ENCODE data around the gene PSENEN. TPM values are rescaled to one million over a fixed set of nuclear protein-coding genes. Genes with fewer than 3 reads are reported as not detected.
A peak's percentile ranks its signal among the peaks of the same experiment; 100 is the strongest.
"Not testable (repeated sequence)": the region's sequence is repeated elsewhere in the genome, so short reads cannot be mapped to it uniquely, and the experiment has no call there.

Gene PSENEN
- total RNA-seq, 1 donor: 11.6 TPM

- Histone ChIP-seq H3K79me2 (ENCODE audit: insufficient read depth, low read length) (peaks cover 46% of the 10 kb centered on the region), H2AFZ (ENCODE audit: low read length) (no peak overlapping the region), H3K4me2 (ENCODE audit: insufficient read depth, low read length) (no peak overlapping the region), H3K27me3 (ENCODE audit: insufficient read depth, low read length) (no peaks in the 10 kb centered on the region), H3K27ac (ENCODE audit: low read depth, low read length) (no peak overlapping the region), H3K4me3 (ENCODE audit: insufficient read depth, low read length) (no peak overlapping the region), H4K20me1 (ENCODE audit: insufficient read depth, low read length) (peaks cover 25% of the 10 kb centered on the region), H3K36me3 (ENCODE audit: insufficient read depth, low read length) (peaks cover 55% of the 10 kb centered on the region), H3K4me1 (ENCODE audit: insufficient read depth, low read length) (peaks cover 9% of the 10 kb centered on the region), H3K9me3 (ENCODE audit: low read depth, low read length) (no peaks in the 10 kb centered on the region)
- TF ChIP-seq, protein P1, sequence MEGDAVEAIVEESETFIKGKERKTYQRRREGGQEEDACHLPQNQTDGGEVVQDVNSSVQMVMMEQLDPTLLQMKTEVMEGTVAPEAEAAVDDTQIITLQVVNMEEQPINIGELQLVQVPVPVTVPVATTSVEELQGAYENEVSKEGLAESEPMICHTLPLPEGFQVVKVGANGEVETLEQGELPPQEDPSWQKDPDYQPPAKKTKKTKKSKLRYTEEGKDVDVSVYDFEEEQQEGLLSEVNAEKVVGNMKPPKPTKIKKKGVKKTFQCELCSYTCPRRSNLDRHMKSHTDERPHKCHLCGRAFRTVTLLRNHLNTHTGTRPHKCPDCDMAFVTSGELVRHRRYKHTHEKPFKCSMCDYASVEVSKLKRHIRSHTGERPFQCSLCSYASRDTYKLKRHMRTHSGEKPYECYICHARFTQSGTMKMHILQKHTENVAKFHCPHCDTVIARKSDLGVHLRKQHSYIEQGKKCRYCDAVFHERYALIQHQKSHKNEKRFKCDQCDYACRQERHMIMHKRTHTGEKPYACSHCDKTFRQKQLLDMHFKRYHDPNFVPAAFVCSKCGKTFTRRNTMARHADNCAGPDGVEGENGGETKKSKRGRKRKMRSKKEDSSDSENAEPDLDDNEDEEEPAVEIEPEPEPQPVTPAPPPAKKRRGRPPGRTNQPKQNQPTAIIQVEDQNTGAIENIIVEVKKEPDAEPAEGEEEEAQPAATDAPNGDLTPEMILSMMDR (IDR thresholded peaks at IDR 0.05; ENCODE audit: extremely low read depth, low read depth, low read length): no peak
- no peak for DNase-seq (ENCODE audit: insufficient read length, low spot score, missing footprints)
These were observed 24.1 kb upstream of the PSENEN start for GRCh38 chr19:35721374-35721773.

GRCh38 chr19:35722461-35722860, 23.0 kb upstream of the PSENEN start:
- no peak overlapping the region for H3K4me2 ChIP-seq (ENCODE audit: insufficient read depth, low read length)
- no peak overlapping the region for H3K4me3 ChIP-seq (ENCODE audit: insufficient read depth, low read length)
- no peak overlapping the region for H3K27ac ChIP-seq (ENCODE audit: low read depth, low read length)
- H3K27me3 ChIP-seq (ENCODE audit: insufficient read depth, low read length): no peaks in the 10 kb centered on the region
- DNase-seq (ENCODE audit: insufficient read length, low spot score, missing footprints): peak; percentile 75
- no peak overlapping the region for H2AFZ ChIP-seq (ENCODE audit: low read length)
- H4K20me1 ChIP-seq (ENCODE audit: insufficient read depth, low read length): peaks cover 28% of the 10 kb centered on the region
- H3K9me3 ChIP-seq (ENCODE audit: low read depth, low read length): no peaks in the 10 kb centered on the region
- TF ChIP-seq, protein P1 (IDR thresholded peaks at IDR 0.05; ENCODE audit: extremely low read depth, low read depth, low read length): no peak
- H3K79me2 ChIP-seq (ENCODE audit: insufficient read depth, low read length): peaks cover 46% of the 10 kb centered on the region
- peaks cover 8% of the 10 kb centered on the region for H3K4me1 ChIP-seq (ENCODE audit: insufficient read depth, low read length)
- peaks cover 63% of the 10 kb centered on the region for H3K36me3 ChIP-seq (ENCODE audit: insufficient read depth, low read length)

- H3K79me2 ChIP-seq (ENCODE audit: insufficient read depth, low read length): peaks cover 46% of the 10 kb centered on the region
- peaks cover 28% of the 10 kb centered on the region for H4K20me1 ChIP-seq (ENCODE audit: insufficient read depth, low read length)
- TF ChIP-seq, protein P1 (IDR thresholded peaks at IDR 0.05; ENCODE audit: extremely low read depth, low read depth, low read length): no peak
- H3K27ac ChIP-seq (ENCODE audit: low read depth, low read length): no peak overlapping the region
- peaks cover 67% of the 10 kb centered on the region for H3K36me3 ChIP-seq (ENCODE audit: insufficient read depth, low read length)
- DNase-seq (ENCODE audit: insufficient read length, low spot score, missing footprints): peak; percentile 68
- H3K4me2 ChIP-seq (ENCODE audit: insufficient read depth, low read length): no peak overlapping the region
- H3K9me3 ChIP-seq (ENCODE audit: low read depth, low read length): no peaks in the 10 kb centered on the region
- H3K4me1 ChIP-seq (ENCODE audit: insufficient read depth, low read length): peaks cover 8% of the 10 kb centered on the region
- H3K27me3 ChIP-seq (ENCODE audit: insufficient read depth, low read length): no peaks in the 10 kb centered on the region
- no peak overlapping the region for H2AFZ ChIP-seq (ENCODE audit: low read length)
- H3K4me3 ChIP-seq (ENCODE audit: insufficient read depth, low read length): no peak overlapping the region
These were observed 22.6 kb upstream of the PSENEN start for GRCh38 chr19:35722897-35723296.

- no peak overlapping the region for H3K27ac ChIP-seq (ENCODE audit: low read depth, low read length)
- no peak for DNase-seq (ENCODE audit: insufficient read length, low spot score, missing footprints)
These were observed 21.8 kb upstream of the PSENEN start for GRCh38 chr19:35723671-35724070.

GRCh38 chr19:35724132-35724531, 21.3 kb upstream of the PSENEN start:
- not testable (repeated sequence) for H3K9me3 ChIP-seq (ENCODE audit: low read depth, low read length); H3K27me3 ChIP-seq (ENCODE audit: insufficient read depth, low read length); H3K4me2 ChIP-seq (ENCODE audit: insufficient read depth, low read length); H3K27ac ChIP-seq (ENCODE audit: low read depth, low read length); H3K4me3 ChIP-seq (ENCODE audit: insufficient read depth, low read length); DNase-seq (ENCODE audit: insufficient read length, low spot score, missing footprints); H2AFZ ChIP-seq (ENCODE audit: low read length); H3K4me1 ChIP-seq (ENCODE audit: insufficient read depth, low read length)
- peaks cover 36% of the 10 kb centered on the region for H3K79me2 ChIP-seq (ENCODE audit: insufficient read depth, low read length)
- peaks cover 78% of the 10 kb centered on the region for H3K36me3 ChIP-seq (ENCODE audit: insufficient read depth, low read length)
- H4K20me1 ChIP-seq (ENCODE audit: insufficient read depth, low read length): peaks cover 20% of the 10 kb centered on the region

More at GRCh38 chr19:35723671-35724070, 21.8 kb upstream of the PSENEN start:
- Histone ChIP-seq H3K4me2 (ENCODE audit: insufficient read depth, low read length) (no peak overlapping the region), H4K20me1 (ENCODE audit: insufficient read depth, low read length) (peaks cover 25% of the 10 kb centered on the region), H3K9me3 (ENCODE audit: low read depth, low read length) (no peaks in the 10 kb centered on the region), H3K36me3 (ENCODE audit: insufficient read depth, low read length) (peaks cover 73% of the 10 kb centered on the region), H3K27me3 (ENCODE audit: insufficient read depth, low read length) (no peaks in the 10 kb centered on the region), H3K4me3 (ENCODE audit: insufficient read depth, low read length) (no peak overlapping the region), H2AFZ (ENCODE audit: low read length) (no peak overlapping the region), H3K4me1 (ENCODE audit: insufficient read depth, low read length) (peaks cover 7% of the 10 kb centered on the region), H3K79me2 (ENCODE audit: insufficient read depth, low read length) (peaks cover 41% of the 10 kb centered on the region)
- TF ChIP-seq, protein P1 (IDR thresholded peaks at IDR 0.05; ENCODE audit: extremely low read depth, low read depth, low read length): no peak
